ENCODE measurements around the gene CACNA1E. TPM values are rescaled to one million over a fixed set of nuclear protein-coding genes. Genes with fewer than 3 reads are reported as not detected.
"Not testable (repeated sequence)": the region's sequence is repeated elsewhere in the genome, so short reads cannot be mapped to it uniquely, and the experiment has no call there.

Gene CACNA1E
- total and polyA plus RNA-seq, 2 of the 13 experiments (the other 11 are each of a cell fraction or from before 2014, with no cell fraction given) = not detected

DNA sequence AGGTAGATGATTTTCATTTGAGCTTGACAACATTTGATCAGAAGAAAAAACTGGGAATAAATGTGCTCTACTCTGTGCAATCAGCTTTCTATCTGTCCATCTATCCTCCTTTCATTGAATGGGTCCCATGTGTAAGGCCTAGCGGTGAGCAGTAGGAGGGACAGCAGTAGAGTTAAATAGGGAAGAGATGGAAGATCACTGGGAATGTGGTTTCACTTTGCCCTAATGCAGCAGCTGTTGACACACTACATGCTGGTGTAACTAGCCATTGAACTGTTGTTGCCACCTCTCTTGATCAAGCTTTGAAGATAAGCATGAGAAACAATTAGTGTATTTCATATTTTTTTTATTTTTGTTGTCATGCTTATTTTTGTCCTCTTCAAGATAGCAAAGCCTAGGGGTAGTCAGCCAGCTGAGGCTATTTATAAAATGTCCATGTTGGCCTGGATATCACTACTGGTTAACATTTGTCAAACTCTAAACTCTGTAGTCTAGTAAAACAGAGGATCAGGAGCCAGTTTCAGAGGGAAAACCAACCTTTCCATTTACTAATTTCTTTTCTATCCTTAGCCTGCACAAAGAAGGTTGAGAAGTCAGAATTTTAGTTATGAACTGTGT lies 41.9 kb downstream of the CACNA1E start:
- ATAC-seq (no peak), FAIRE-seq (no peak), DNase-seq (ENCODE audit: low spot score) (no peak)
- TF ChIP-seq ZNF235 (CRISPR knock-in tag; IDR thresholded peaks at IDR 0.05; ENCODE audit: borderline replicate concordance) (no peak), ZKSCAN5 (CRISPR knock-in tag; IDR thresholded peaks at IDR 0.05) (no peak), ZNF264 (CRISPR knock-in tag; IDR thresholded peaks at IDR 0.05) (no peak)
- H2AFZ ChIP-seq (ENCODE audit: low read length) = no peak overlapping the region
- ChIA-PET CTCF (ENCODE audit: low intra/inter-chr PET ratio, low total read pairs) (no interaction called here), POLR2A (no interaction called here)
- H3K79me2 ChIP-seq (ENCODE audit: insufficient read depth, low read length) = no peaks in the 10 kb centered on the region
- in situ Hi-C loops (cut with HindIII; ENCODE audit: extremely low pct_ligation_motif_present, low pct_unique_long_range_greater_than_20kb) = no loop called here
- 6% methylated on average over 1 of the region's 1 CpG for WGBS (ENCODE audit: low lambda C conversion rate)
- H3K27ac ChIP-seq (ENCODE audit: extremely low read length, insufficient read depth, low read length) = no peak overlapping the region
- intact Hi-C loops (cut with micrococcal nuclease; ENCODE audit: unreplicated experiment) = no loop called here
- no peaks in the 10 kb centered on the region for H3K36me3 ChIP-seq (replicated peaks in 1 of 2; ENCODE audit: control insufficient read depth in 1 of 2, insufficient read depth in 2 of 2, low read length in 2 of 2)
- H3K4me3 ChIP-seq (replicated peaks in 1 of 3; ENCODE audit: insufficient read depth in 1 of 3, low read depth in 2 of 3, low read length in 3 of 3) = no peak overlapping the region
- H3K9me3 ChIP-seq (ENCODE audit: low read length) = peaks cover 11% of the 10 kb centered on the region
- H4K20me1 ChIP-seq (ENCODE audit: insufficient read depth, low read length) = no peaks in the 10 kb centered on the region
- no peak overlapping the region for H3K9ac ChIP-seq (ENCODE audit: insufficient read depth, low read depth, low read length)
- BruUV-seq (replicated peaks) = no TSS peak
- no peaks in the 10 kb centered on the region for H3K27me3 ChIP-seq (ENCODE audit: control insufficient read depth in 1 of 2, insufficient read depth in 2 of 2, low read length in 2 of 2)
- H3K4me2 ChIP-seq (ENCODE audit: low read depth, low read length) = no peak overlapping the region
- no peaks in the 10 kb centered on the region for H3K4me1 ChIP-seq (ENCODE audit: insufficient read depth, low read length)

DNA sequence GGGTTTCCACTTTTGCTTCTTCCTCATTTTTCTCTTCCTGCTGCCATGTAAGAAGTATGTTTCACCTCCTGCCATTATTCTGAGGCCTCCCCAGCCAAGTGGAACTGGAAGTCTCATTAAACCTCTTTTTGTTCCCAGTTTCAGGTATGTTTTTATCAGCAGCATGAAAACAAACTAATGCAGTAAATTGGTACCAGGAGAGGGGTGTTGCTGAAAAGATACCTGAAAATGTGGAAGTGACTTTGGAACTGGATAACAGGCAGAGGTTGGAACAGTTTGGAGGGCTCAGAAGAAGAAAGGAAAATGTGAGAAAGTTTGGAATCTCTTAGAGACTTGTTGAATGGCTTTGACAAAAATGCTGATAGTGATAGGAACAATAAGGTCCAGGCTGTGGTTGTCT lies 44.9 kb downstream of the CACNA1E start:
- DNase-seq (ENCODE audit: low spot score); H3K9ac ChIP-seq (ENCODE audit: insufficient read depth, low read depth, low read length); H4K20me1 ChIP-seq (ENCODE audit: insufficient read depth, low read length); H3K4me1 ChIP-seq (ENCODE audit: insufficient read depth, low read length); POLR2A ChIA-PET; H2AFZ ChIP-seq (ENCODE audit: low read length); H3K4me3 ChIP-seq (replicated peaks in 1 of 3; ENCODE audit: insufficient read depth in 1 of 3, low read depth in 2 of 3, low read length in 3 of 3); FAIRE-seq; ATAC-seq; intact Hi-C loops (cut with micrococcal nuclease; ENCODE audit: unreplicated experiment); H3K27me3 ChIP-seq (ENCODE audit: control insufficient read depth in 1 of 2, insufficient read depth in 2 of 2, low read length in 2 of 2); H3K27ac ChIP-seq (ENCODE audit: extremely low read length, insufficient read depth, low read length); H3K36me3 ChIP-seq (replicated peaks in 1 of 2; ENCODE audit: control insufficient read depth in 1 of 2, insufficient read depth in 2 of 2, low read length in 2 of 2); H3K4me2 ChIP-seq (ENCODE audit: low read depth, low read length); CTCF ChIA-PET (ENCODE audit: low intra/inter-chr PET ratio, low total read pairs); in situ Hi-C loops (cut with HindIII; ENCODE audit: extremely low pct_ligation_motif_present, low pct_unique_long_range_greater_than_20kb); BruUV-seq (replicated peaks); H3K79me2 ChIP-seq (ENCODE audit: insufficient read depth, low read length): not testable (repeated sequence)
- peaks cover 11% of the 10 kb centered on the region for H3K9me3 ChIP-seq (ENCODE audit: low read length)

Data from HepG2 (cell line).